NOMO-1 treated with dmso at 0.1 percent for 144 hours (cell line): ENCODE measurements around the gene DKKL1.

Experiments
- DNase-seq: peaks from one replicate; lab custom pipeline; 2025; ENCODE audit not compliant: unreplicated experiment; lab: John Stamatoyannopoulos, UW

DKKL1 gene

GRCh38 chr19:49418511-49418910 is 54.8 kb downstream of the DKKL1 start:
- DNase-seq = no peak

- DNase-seq = no peak
These were observed 55.5 kb downstream of the DKKL1 start for GRCh38 chr19:49419173-49419572.

GRCh38 chr19:49420227-49420626 is 56.5 kb downstream of the DKKL1 start:
- no peak for DNase-seq

- DNase-seq = peak; percentile 48
These were observed 57.6 kb downstream of the DKKL1 start for GRCh38 chr19:49421039-49421877.

GRCh38 chr19:49421878-49422202 is 58.2 kb downstream of the DKKL1 start:
- no peak for DNase-seq

- peak; percentile 81 for DNase-seq
These were observed 58.9 kb downstream of the DKKL1 start for GRCh38 chr19:49422407-49423070.

- no peak for DNase-seq
These were observed 59.7 kb downstream of the DKKL1 start, which contains the start of gene PTH2 for GRCh38 chr19:49423071-49423984. TSS of gene PTH2 (minus strand) at chr19:49423441. CDS start at chr19:49423339, 102 bp downstream.

- no peak for DNase-seq
These were observed 60.3 kb downstream of the DKKL1 start for GRCh38 chr19:49423985-49424303.
